Measurements from ENCODE around the gene TIE1.

GRCh38 chr1:43321331-43321891, 20.6 kb downstream of the TIE1 start:
- TF ChIP-seq EZH2phosphoT487 (IDR thresholded peaks at IDR 0.05; ENCODE audit: insufficient read depth, low read depth) (no peak), EZH2 (IDR thresholded peaks at IDR 0.05; ENCODE audit: insufficient read depth, poor library complexity, severe bottlenecking) (no peak)
